ENCODE results near the gene C1QTNF5. TPM values are rescaled to one million over a fixed set of nuclear protein-coding genes. Genes with fewer than 3 reads are reported as not detected.
A peak's percentile ranks its signal among the peaks of the same experiment; 100 is the strongest.

The C1QTNF5 gene
- total RNA-seq, 1 donor from 2014 or later: 24.1 TPM

GRCh38 chr11:119305556-119306372 lies 34.9 kb downstream of the C1QTNF5 start:
- Mint-ChIP-seq H3K9me3 (no peaks in the 10 kb centered on the region), H3K27me3 (ENCODE audit: low read depth) (no peaks in the 10 kb centered on the region), H3K36me3 (peaks cover 24% of the 10 kb centered on the region), H3K4me3 (no peak overlapping the region), H3K27ac (no peak overlapping the region), H3K4me1 (peaks cover 9% of the 10 kb centered on the region)
- TF ChIP-seq CTCF (IDR thresholded peaks at IDR 0.05; ENCODE audit: unreplicated experiment): no peak
- no peak for DNase-seq (ENCODE audit: low spot score in 2 of 2, unreplicated experiment in 2 of 2)

- Mint-ChIP-seq H3K36me3 (peaks cover 32% of the 10 kb centered on the region), H3K27me3 (ENCODE audit: low read depth) (no peaks in the 10 kb centered on the region), H3K4me3 (no peak overlapping the region), H3K9me3 (no peaks in the 10 kb centered on the region), H3K27ac (no peak overlapping the region), H3K4me1 (peaks cover 23% of the 10 kb centered on the region)
- no peak for TF ChIP-seq CTCF (IDR thresholded peaks at IDR 0.05; ENCODE audit: unreplicated experiment)
- no peak for DNase-seq (ENCODE audit: low spot score in 2 of 2, unreplicated experiment in 2 of 2)
Measured at GRCh38 chr11:119303227-119303718, 37.4 kb downstream of the C1QTNF5 start.

GRCh38 chr11:119300198-119300964 lies 40.3 kb downstream of the C1QTNF5 start:
- TF ChIP-seq CTCF (IDR thresholded peaks at IDR 0.05; ENCODE audit: unreplicated experiment): no peak
- Mint-ChIP-seq H3K9me3 (no peaks in the 10 kb centered on the region), H3K4me1 (peaks cover 39% of the 10 kb centered on the region), H3K27ac (peak overlapping the region; percentile 88), H3K36me3 (peaks cover 39% of the 10 kb centered on the region), H3K27me3 (ENCODE audit: low read depth) (no peaks in the 10 kb centered on the region), H3K4me3 (no peak overlapping the region)
- no peak for DNase-seq (ENCODE audit: low spot score in 2 of 2, unreplicated experiment in 2 of 2)

- Mint-ChIP-seq H3K36me3 (peaks cover 35% of the 10 kb centered on the region), H3K4me3 (no peak overlapping the region), H3K9me3 (no peaks in the 10 kb centered on the region), H3K27me3 (ENCODE audit: low read depth) (no peaks in the 10 kb centered on the region), H3K27ac (no peak overlapping the region), H3K4me1 (peaks cover 39% of the 10 kb centered on the region)
- no peak for DNase-seq (ENCODE audit: low spot score in 2 of 2, unreplicated experiment in 2 of 2)
- TF ChIP-seq CTCF (IDR thresholded peaks at IDR 0.05; ENCODE audit: unreplicated experiment): no peak
Measured at GRCh38 chr11:119299416-119299815, 41.3 kb downstream of the C1QTNF5 start.

- H3K4me1 Mint-ChIP-seq: peaks cover 39% of the 10 kb centered on the region
- TF ChIP-seq CTCF (IDR thresholded peaks at IDR 0.05; ENCODE audit: unreplicated experiment): no peak
- no peak overlapping the region for H3K27ac Mint-ChIP-seq
- H3K9me3 Mint-ChIP-seq: no peaks in the 10 kb centered on the region
- DNase-seq (ENCODE audit: low spot score in 2 of 2, unreplicated experiment in 2 of 2): no peak
- H3K4me3 Mint-ChIP-seq: no peak overlapping the region
- no peaks in the 10 kb centered on the region for H3K27me3 Mint-ChIP-seq (ENCODE audit: low read depth)
- peaks cover 33% of the 10 kb centered on the region for H3K36me3 Mint-ChIP-seq
Measured at GRCh38 chr11:119298726-119299125, 42.0 kb downstream of the C1QTNF5 start.

Data from mesothelial cell of epicardium (in vitro differentiated cells).